Left forelimb (tissue), 1 donor: ENCODE results near the gene MARVELD1.

ENCODE experiments used
- DNase-seq: peaks from one replicate; pipeline ENCODE4 v3.0.0-alpha.2; 2018; ENCODE audit warnings: low spot score

MARVELD1 gene

DNA sequence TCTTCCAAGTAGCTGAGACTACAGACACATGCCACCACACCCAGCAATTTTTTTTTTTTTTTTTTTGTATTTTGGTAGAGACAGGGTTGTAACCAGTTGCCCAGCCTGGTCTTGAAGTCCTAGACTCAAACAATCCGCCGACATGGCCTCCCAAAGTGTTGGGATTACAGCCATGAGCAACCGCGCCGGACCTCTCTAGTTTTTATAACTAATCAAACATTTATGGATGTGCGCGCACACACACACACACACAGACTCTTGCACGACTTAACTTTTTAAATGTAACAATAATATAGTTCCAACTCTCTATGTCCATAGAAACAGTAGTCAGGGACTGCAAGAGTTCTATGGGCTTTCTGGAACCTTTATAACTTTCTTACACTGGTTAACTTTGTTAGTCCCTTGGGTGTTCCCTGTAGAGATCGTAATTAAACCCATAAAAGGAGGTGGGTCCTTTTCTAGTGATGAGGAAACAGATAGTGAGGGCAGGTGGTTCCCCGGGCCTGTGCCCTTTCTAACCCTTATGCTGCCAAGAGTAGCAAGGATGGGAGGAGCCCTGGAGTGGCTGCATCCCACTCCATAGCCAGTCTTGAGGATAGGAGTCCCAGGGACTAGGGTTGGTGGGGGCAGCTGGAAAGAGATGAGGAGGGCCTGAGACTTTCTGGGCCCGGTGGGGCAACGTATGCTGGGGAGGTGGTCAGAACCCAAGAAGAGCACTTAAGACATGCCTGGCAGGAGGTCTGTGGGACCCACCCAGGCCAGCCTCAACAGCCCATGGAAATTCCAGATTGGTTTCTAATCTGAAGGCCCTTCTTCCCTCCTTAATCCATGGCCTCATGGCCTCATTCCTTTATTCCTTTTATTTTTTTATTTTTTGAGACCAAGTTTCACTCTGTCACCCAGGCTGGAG, 8.6 kb downstream of the MARVELD1 start:
- no peak for DNase-seq

GRCh38 chr10:97723001-97723400, 9.5 kb downstream of the MARVELD1 start:
- no peak for DNase-seq

DNA sequence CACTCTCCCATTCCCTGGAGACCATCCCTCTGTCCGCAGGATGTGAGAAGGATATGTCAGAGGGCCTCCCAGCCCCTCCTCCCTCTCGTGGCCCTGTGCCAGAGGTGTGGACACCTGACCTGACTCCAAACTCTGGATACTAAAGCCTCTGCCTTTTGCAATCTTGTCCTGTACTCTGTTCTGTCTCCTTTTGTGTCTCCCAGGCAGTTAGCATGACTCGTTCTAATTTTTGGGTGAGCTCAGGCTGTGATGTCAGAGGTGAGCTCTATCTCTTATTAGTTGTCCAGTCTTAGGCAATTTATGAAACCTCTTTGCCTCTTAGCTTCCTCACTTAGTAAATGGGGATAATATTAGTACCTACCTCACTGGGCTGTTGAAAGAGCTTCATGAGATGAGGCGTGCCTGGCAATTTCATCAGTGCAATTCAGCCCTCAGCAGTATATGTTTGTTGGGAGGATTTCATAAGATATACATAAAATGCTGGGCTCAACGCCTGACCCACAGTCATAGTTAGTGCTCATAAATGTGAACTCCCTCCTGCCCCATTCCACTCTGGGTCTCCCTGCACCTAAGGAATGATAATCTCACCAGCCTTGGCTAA, 10.9 kb downstream of the MARVELD1 start:
- DNase-seq, result no peak

GRCh38 chr10:97726636-97727178, 13.2 kb downstream of the MARVELD1 start:
- DNase-seq, result no peak

GRCh38 chr10:97729014-97729413, 15.5 kb downstream of the MARVELD1 start:
- no peak for DNase-seq

DNA sequence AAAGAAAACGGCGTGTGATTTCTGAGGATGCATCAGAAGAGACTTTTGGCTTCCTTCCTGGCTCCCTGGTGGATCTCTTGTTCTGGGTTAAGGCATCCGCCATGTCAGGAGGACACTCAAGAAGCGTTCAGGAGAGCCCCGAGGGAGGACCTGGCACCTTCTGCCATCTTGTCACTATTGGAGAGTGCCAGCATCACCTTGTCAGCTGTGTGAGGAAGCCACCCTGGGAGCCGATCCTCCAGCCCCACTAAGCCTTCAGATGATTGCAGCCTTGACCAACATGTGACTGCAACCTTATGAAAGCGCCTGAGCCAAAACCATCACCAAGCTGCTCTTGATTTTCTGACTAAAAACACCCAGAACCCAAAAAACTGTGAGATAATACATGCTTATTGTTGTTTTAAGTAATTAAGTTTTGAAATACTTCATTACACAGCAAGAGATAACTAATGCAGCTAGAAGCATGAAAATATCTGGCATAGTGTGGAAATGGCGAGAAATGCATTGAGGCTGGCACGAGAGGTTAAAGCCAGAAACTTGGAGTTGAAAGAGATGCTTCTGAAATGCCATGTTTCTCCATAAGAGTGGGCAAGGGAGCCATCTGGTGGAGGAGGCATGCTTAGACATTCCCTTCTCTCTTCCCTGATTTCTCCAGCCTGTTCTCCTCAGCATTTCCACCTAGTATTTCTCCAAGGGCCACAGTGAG, 18.0 kb downstream of the MARVELD1 start:
- no peak for DNase-seq

DNA sequence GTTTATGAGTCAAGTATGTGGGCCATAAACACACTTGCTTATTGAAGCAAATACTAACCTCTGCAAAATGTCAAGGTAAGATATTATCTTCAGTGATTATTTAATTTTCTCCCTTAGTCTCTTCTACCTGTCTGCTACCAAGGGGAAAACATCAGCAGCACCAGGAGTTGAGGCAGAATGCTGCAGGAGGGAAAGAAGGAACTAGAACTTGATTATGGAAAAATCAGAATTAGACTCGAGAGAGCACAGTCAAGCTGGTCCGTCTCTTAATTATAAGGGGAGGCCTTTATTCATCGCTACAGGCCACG, 18.5 kb downstream of the MARVELD1 start:
- DNase-seq, result no peak

DNA sequence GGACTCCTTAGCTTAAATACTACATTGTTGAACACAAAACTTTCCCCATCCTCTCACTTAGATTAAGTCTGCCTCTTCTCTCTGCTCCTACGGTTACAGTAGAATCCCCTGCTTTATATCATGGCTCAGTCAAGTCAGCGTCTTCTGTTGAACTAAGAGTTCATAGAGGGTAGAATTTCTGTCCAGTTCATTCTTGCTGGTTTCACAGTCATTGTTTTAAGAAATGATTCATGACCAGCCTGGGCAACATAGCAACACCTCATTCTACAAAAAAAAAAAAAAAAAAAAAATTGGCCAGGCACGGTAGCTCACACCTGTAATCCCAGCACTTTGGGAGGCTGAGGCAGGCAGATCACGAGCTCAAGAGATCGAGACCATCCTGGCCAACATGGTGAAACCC, 19.7 kb downstream of the MARVELD1 start:
- DNase-seq, result no peak

DNA sequence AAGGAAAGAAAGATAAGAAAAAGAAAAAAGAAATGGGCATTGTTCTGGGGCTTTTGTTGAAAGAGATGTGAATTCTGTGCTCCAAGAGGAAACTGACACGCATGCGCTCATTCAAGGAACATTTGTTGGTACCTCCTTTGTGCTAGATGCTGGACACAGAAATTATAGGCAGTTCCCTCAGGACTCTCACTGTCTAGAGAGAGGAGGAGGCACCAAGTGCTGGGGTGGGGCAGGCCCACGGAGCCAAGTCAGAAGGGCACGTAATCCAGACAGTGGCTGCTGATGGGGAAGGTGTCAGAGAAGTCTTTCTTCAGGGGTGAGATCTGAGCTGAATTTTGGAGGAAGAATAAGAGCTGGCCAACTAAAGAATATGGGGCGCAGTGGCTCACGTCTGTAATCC, 20.5 kb downstream of the MARVELD1 start:
- no peak for DNase-seq

DNA sequence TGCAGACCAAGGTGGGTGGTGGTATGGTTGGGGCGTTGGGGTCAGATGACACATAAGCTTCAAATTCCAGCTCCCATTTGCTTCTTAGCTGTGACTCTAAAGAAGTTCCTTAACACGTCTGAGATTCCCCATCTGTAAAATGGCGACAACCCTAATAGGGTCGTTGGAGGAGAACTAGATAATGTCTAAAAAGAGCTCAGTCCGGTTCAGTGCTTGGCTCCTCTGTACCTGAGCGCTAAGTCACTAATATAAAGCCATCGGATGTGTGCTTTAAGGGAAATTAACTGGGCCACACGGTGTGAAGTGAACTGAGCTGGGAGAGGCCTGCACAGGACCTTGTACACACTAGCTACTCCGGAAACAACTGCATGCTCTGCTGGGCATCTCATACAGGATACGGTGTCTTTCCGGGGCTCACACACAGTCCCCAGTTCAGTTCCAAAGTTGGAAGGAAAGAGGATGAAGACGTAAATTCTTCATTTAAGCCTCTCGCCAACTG, 22.9 kb downstream of the MARVELD1 start:
- no peak for DNase-seq

GRCh38 chr10:97736902-97737769, 23.6 kb downstream of the MARVELD1 start, which contains the start of gene ZFYVE27:
TSS of gene ZFYVE27 (plus strand) at chr10:97737128. CDS start at chr10:97738478, 1,350 bp downstream.
- peak; percentile 96 for DNase-seq

DNA sequence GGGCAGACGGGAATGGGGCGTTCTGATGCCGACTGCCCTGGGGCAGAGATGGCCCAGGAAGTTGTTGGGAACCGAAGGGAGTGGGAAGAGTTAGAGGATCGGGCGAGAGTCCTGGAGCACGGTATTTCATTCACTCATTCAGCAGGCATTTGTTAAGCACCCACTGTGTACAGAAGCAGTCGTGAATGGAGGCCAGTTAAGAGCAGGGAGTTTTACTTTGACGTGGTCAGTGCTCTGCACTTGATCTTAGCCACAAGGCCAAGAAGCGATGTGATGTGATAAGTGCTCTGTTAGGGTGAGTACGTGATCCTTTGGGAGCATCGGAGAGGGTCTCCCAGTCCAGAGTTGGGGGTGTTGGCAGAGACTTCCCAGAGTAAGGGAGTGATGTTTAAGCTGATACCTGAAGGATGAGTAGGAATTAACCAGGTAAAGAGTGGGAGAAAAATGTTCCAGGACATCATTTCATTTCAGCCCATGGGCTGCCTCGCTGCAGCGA, 24.3 kb downstream of the MARVELD1 start:
- DNase-seq, result no peak

DNA sequence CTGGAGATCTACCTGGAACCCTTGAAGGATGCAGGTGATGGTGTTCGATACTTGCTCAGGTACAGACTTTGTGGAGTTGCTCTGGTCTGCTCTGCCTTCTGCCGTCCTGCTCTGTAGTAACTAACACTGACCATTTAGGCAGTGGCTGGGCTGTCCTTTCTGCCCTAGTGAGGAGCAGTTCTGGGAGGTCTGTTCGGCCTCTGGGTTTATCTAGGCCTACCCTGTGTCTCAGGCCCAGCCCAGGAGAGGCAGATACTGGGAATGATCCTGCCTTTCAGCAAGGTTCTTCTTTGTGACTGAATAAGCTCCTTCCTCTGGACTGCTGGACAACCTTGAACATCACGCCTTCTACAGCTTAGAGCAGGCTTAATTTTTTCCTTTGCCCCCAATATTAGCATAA, 25.1 kb downstream of the MARVELD1 start:
- DNase-seq, result no peak

DNA sequence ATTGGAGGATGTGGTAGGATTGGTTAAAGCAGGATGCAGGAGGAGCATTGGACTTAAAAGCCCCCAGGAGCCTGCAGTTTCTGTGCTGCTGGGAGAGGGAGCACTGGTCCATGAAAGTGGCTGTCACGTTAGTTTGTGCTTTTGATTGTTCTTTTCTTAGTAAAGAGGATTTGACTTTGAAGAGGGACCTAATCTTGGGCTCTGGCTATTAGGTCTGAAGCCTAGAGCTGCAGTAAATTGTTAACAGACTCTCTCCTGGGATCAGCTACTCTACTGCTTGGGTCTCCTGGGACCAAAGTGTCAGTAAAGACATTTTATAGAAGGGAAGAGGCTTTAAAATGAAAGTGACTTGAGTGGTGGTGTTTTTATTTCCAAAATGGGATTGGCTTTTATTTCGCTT, 27.1 kb downstream of the MARVELD1 start:
- DNase-seq, result no peak

DNA sequence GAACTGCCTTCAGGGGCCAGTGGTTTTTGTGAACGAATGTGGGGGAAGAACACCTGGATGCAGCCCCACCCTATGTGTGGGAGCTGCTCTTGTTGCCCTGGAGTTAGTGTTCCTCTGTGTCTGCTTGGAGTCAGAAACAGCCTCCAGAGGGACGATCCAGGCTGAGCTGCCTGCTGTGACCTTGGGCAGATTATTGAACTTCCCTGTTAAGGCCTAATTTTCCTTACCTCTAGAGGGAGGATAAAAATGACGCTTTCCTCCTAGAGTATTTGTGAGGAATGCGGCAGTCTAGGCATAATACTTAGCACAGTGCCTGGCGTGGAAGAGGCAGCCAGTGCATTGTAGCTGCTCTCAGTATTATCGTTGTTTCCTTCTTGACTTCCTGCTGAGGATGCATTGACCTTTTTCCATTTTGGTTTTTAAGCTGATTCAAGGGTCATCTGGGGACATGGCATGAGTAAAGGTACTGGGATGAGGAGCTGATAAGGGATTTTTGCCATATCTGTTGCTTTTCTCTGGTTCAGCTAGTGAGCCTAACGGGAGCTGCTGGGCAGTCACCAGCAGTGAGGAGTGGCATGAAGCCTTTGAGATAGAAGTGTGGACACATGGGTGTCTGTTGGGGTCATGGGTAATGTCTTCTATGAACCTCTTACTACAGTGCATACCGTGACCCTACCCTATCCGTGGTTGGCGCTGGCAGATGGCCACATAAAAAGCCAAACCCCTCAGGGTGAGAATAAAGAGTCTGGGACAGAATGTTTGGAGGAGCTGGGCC, 29.8 kb downstream of the MARVELD1 start:
- DNase-seq, result no peak

GRCh38 chr10:97744405-97745035, 31.0 kb downstream of the MARVELD1 start:
- no peak for DNase-seq

DNA sequence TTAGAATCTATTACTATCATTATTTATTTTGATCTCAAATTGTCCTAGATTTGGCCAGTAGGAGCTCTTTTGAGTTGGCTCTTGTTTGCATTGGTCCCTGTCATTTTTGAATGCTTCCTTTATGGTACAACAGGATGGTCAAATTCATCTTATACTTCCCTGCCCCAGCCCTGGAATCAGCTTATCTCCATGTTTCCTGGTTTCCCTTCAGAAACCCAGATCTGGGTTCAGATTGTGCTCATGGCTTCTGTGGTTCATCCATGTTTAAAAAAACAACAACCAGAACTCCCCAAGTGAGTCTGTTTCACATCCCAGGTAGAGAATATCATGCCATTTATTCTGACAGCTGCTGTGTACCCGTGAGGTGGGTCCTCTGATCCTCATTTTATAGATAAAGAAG, 34.0 kb downstream of the MARVELD1 start:
- no peak for DNase-seq

DNA sequence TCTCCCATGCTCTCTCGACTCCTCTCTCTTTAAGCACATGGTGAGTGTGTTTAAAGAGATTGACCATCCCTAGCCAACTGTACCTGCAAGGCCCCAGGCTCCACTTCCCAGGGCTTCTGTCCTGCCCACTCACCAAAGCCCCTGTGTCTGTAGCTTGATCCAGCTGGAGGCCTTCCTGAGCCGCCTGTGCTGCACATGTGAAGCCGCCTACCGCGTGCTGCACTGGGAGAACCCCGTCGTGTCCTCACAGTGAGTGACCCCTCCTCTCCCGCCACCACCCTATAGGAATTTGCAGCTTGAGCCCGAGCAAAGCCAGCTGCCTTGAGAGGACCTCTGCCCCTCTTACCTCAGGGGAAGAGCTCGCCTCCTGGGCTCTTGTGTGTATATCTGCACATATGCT, 34.6 kb downstream of the MARVELD1 start:
- DNase-seq, result no peak

DNA sequence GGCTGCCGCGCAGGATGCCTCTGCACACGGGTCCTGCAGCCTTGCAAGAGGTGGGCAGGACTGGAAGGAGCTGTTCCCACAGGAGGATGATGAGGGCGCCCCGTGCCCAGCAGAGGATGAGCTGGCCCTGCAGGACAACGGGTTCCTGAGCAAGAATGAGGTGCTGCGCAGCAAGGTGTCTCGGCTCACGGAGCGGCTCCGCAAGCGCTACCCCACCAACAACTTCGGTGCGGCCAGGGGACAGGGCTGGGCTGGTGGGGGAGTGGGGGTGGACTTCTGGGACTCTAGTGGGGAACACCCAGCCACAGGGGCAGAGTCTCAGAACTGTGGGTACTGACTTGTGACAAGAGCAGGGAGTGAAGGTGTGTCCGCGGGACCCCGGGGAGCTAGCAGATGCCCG, 39.4 kb downstream of the MARVELD1 start:
- DNase-seq, result no peak

DNA sequence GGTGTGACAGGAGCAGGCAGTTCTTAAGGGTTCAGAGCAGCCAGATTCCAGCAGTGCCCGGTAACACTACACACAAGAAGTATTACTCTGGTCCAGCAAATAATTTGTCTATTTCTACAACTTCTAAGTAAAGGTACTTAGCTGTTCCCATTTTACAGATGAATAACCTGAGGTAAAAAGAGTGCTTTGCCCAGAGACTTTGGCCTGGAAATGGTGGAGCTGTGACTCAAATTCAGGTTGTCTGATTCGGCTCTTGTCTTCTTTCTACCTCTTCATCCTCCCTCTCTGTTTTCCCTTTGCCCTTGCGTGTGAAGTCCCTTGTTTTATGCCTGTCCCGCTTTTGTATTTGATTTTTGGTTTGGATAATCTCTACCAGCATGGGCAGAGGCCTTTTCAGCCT, 41.2 kb downstream of the MARVELD1 start:
- no peak for DNase-seq
